Thyroid gland (tissue), 4 donors: ENCODE data around the gene LYPD6B.

ENCODE experiments used
- POLR2A ChIP-seq, 2 donors: fragments of 450-650 bp; IDR thresholded peaks; one replicate each; pipeline ENCODE4 v1.6.1; 2017; ENCODE audit warnings: antibody characterized with exemption in 2 of 2, mild to moderate bottlenecking in 2 of 2, moderate library complexity in 1 of 2
- TF ChIP-seq, protein P1 (sequence below), 6 experiments: fragments of 200-600 bp in 3 of 6; fragments of 450-650 bp in 3 of 6; sonication (generic) in 3 of 6; IDR thresholded peaks; one replicate each; pipeline ENCODE4 v1.5.1; 2016 to 2019; ENCODE audit warnings: antibody characterized with exemption in 6 of 6, mild to moderate bottlenecking in 2 of 6, inconsistent platforms in 1 of 6, moderate library complexity in 1 of 6

- TF ChIP-seq, protein P1, sequence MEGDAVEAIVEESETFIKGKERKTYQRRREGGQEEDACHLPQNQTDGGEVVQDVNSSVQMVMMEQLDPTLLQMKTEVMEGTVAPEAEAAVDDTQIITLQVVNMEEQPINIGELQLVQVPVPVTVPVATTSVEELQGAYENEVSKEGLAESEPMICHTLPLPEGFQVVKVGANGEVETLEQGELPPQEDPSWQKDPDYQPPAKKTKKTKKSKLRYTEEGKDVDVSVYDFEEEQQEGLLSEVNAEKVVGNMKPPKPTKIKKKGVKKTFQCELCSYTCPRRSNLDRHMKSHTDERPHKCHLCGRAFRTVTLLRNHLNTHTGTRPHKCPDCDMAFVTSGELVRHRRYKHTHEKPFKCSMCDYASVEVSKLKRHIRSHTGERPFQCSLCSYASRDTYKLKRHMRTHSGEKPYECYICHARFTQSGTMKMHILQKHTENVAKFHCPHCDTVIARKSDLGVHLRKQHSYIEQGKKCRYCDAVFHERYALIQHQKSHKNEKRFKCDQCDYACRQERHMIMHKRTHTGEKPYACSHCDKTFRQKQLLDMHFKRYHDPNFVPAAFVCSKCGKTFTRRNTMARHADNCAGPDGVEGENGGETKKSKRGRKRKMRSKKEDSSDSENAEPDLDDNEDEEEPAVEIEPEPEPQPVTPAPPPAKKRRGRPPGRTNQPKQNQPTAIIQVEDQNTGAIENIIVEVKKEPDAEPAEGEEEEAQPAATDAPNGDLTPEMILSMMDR (IDR thresholded peaks at IDR 0.05): no peak
- no peak for TF ChIP-seq POLR2A (IDR thresholded peaks at IDR 0.05)
Measured at GRCh38 chr2:149041482-149041881, 3.0 kb downstream of the LYPD6B start.
